Astrocyte (in vitro differentiated cells and primary cell): ENCODE measurements around the gene TTF2.

Experiments
- EZH2 ChIP-seq: IDR thresholded peaks from 2 replicates; pipeline ENCODE4 v1.6.1; 2012; ENCODE audit warnings: mild to moderate bottlenecking, low read length, inconsistent platforms; ENCODE audit not compliant: insufficient read depth
- TF ChIP-seq, protein P1 (sequence below): IDR thresholded peaks from 2 replicates; pipeline ENCODE4 v1.5.1; 2011; ENCODE audit warnings: low read depth, mild to moderate bottlenecking, inconsistent platforms, low read length, moderate library complexity; ENCODE audit not compliant: insufficient read depth

DNA sequence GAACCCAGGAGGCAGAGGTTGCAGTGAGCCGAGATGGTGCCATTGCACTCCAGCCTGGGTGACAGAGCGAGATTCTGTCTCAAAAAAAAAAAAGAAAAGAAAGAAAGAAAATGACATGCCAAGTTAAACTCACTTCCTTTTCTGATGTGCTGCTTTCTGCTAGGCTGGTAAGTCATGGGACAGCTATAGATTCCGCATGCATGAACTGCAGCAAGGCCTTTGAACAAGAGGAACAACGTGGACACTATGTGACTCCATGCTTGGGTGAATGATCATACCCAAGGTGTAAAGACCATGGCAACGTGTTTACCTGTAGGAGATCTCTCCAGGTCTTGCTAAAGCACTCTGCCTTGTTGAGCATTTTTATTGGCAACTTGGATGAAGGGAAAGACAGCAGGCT, 10.3 kb upstream of the TTF2 start:
- TF ChIP-seq, protein P1, sequence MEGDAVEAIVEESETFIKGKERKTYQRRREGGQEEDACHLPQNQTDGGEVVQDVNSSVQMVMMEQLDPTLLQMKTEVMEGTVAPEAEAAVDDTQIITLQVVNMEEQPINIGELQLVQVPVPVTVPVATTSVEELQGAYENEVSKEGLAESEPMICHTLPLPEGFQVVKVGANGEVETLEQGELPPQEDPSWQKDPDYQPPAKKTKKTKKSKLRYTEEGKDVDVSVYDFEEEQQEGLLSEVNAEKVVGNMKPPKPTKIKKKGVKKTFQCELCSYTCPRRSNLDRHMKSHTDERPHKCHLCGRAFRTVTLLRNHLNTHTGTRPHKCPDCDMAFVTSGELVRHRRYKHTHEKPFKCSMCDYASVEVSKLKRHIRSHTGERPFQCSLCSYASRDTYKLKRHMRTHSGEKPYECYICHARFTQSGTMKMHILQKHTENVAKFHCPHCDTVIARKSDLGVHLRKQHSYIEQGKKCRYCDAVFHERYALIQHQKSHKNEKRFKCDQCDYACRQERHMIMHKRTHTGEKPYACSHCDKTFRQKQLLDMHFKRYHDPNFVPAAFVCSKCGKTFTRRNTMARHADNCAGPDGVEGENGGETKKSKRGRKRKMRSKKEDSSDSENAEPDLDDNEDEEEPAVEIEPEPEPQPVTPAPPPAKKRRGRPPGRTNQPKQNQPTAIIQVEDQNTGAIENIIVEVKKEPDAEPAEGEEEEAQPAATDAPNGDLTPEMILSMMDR = no peak
- no peak for TF ChIP-seq EZH2
